ENCODE measurements around the gene AFF1.

AFF1 gene

DNA sequence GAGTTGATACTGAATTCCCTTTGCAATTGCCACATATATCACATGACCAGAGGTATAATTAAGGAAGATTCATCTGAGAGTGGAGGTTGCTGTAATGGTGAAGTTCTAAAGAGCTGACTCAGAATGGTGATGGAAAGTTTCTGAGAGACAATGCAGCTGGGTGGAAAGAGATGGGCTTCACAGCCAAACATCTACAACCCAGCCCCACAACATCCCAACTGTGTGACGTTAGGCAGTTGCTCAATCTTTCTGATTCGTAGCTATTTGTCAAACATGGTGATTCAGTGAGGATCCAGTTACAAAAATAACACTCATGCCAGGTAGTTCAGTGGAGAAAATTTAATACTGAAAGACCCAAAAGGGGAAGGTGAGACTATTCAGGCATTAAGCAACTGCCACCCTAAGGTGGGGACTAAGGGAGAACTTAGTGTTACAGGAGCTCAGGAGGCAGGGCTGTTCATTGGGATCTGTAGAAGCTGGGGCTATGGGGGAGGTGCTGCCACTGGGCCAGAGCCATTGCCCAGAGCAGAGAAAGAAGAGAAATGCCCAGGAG lies 6.9 kb upstream of the AFF1 start:
- Histone ChIP-seq H3K9me3 (ENCODE audit: control insufficient read depth, insufficient read depth, low read length) (no peaks in the 10 kb centered on the region), H3K27me3 (ENCODE audit: control insufficient read depth, insufficient read depth, low read length) (no peaks in the 10 kb centered on the region), H3K4me3 (ENCODE audit: low read depth, low read length) (no peak overlapping the region), H3K9ac (ENCODE audit: low read depth, low read length) (no peak overlapping the region), H3K36me3 (ENCODE audit: control insufficient read depth, insufficient read depth, low read length) (no peaks in the 10 kb centered on the region), H3K4me1 (ENCODE audit: control insufficient read depth, insufficient read depth, low read length) (no peaks in the 10 kb centered on the region)

DNA sequence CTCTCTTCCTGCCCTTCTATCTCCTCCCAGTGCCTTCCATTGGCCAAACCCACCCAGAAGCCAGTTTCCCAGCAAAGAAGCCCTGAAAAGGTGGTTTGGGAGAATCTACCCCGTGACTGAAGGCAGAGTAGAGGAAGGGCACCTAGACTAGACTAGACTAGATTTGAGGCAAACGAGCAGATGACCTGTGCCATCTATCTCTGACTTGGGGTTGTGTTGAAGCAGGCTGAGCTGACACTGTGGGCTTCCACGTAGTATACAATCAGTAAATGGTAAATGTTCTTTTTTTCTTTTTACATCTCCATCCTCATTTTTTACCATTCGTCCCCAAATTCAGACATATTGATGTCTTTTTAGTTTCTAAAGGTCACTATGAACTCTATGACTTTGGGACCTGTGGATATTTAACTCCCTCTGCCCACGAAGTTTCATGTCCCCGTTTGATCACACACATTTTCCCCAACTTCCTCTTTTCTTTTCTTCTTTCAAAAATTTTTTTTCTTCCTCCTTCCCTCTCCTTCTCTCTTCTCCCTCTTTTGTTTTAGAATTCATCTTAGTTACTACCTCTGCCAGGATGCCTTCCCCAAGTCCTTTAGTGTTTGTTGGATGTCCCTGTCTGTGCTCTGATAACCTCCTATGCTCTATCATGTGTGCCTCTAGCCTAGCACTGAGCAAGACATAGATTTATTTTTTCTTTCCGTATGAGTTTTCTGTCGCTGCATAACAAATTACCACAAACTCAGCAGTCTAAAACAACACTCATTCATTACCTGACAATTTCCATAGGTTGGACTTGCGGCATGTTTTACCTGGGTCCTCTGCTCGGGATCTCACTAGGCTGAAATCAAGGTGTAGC lies 6.2 kb upstream of the AFF1 start:
- no peaks in the 10 kb centered on the region for H3K27me3 ChIP-seq (ENCODE audit: control insufficient read depth, insufficient read depth, low read length)
- H3K36me3 ChIP-seq (ENCODE audit: control insufficient read depth, insufficient read depth, low read length) = no peaks in the 10 kb centered on the region
- H3K9me3 ChIP-seq (ENCODE audit: control insufficient read depth, insufficient read depth, low read length) = no peaks in the 10 kb centered on the region
- peaks cover 6% of the 10 kb centered on the region for H3K4me1 ChIP-seq (ENCODE audit: control insufficient read depth, insufficient read depth, low read length)
- no peak overlapping the region for H3K4me3 ChIP-seq (ENCODE audit: low read depth, low read length)
- H3K9ac ChIP-seq (ENCODE audit: low read depth, low read length) = no peak overlapping the region

DNA sequence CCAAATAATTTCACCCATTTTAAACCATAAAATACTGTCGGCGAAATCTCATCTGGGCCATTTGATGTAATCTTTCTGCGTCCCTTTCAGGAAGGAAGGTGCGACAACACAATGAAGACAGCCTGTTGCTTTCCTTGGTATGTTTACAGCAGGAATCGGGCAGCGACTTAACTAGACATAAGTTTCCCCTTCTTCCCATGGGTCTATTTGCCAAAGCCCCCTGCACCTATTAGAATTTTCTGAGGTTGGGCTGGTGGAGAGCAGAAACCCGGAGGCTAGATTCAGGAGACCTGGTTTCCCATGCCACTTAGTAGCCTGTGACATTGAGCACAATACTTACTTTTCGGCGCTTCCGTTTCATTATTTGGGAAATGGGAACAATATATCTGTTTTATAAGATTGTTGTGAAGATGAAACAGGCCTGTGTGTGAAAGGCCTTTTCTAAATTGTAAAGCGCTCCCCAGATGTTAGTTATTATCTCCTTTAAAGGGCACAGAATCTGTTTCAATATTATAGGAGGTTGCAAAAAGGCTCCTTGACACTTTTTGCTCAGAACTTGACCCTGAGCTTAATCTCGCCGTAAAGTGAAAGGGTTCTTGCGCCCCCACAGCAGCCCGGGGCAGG lies 552 bp upstream of the AFF1 start:
- H3K9me3 ChIP-seq (ENCODE audit: control insufficient read depth, insufficient read depth, low read length) = no peaks in the 10 kb centered on the region
- H3K4me3 ChIP-seq (ENCODE audit: low read depth, low read length) = peak overlapping the region; percentile 81
- no peaks in the 10 kb centered on the region for H3K27me3 ChIP-seq (ENCODE audit: control insufficient read depth, insufficient read depth, low read length)
- H3K4me1 ChIP-seq (ENCODE audit: control insufficient read depth, insufficient read depth, low read length) = peaks cover 12% of the 10 kb centered on the region
- no peaks in the 10 kb centered on the region for H3K36me3 ChIP-seq (ENCODE audit: control insufficient read depth, insufficient read depth, low read length)
- peak overlapping the region; percentile 41 for H3K9ac ChIP-seq (ENCODE audit: low read depth, low read length)

DNA sequence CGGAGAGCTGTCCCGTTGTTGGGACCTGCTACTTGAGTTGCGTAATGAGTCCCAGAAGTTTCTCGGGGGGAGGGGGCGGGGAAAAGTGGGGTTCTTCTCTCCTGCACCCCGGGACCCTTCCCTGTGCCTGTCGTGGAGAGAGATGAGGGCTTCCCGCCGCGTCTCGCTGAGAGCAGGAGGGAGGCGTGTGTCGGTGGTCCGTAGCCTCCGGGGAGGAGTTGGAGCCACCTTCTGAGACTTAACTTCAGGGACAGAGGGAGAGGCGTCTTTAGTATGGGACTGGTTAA lies 698 bp downstream of the AFF1 start:
- Histone ChIP-seq H3K36me3 (ENCODE audit: control insufficient read depth, insufficient read depth, low read length) (no peaks in the 10 kb centered on the region), H3K9me3 (ENCODE audit: control insufficient read depth, insufficient read depth, low read length) (no peaks in the 10 kb centered on the region), H3K4me1 (ENCODE audit: control insufficient read depth, insufficient read depth, low read length) (peaks cover 20% of the 10 kb centered on the region), H3K9ac (ENCODE audit: low read depth, low read length) (peak overlapping the region; percentile 96), H3K4me3 (ENCODE audit: low read depth, low read length) (peak overlapping the region; percentile 90), H3K27me3 (ENCODE audit: control insufficient read depth, insufficient read depth, low read length) (no peaks in the 10 kb centered on the region)

DNA sequence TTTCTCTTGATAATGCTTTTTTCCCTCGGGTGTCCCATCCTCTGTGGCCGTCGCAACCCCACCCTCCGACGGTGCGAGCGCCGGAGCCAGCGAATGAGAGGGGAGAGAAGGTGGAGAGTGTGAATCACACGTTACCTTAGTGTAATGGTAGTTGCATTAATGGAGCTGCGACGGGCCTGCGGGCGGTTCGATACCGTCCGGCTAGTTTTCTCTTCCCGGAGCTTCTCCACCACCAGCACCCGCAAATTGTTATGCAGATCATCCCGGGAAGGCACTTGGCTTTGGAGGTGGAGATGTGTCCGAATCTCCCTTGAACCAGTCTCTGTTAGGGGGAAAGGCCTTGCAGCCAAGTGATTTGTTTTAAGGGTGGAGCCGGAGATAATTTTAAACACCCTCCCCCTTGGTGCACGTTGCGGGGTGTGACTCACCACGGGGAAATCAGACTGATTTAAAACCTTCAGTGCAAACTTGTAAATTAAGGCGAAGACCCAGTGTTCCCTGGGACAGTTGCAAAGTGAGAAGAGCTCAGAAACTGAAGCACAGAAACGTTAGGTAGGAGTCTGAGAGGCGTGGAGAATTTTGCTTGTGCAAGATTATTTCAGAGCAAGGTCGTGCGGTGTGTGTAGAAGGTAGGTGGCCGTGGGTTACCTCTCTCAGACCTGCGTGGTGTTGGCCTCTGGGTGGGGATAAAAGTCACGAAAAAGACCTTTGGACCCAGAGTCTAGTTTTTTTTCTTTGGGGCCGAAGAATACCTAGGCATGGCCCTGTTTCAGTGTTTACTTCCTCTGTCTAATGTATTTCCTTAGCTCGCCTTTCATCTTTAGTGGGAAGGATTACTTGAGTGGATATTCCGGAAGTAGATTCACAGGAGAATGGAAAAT lies 1.3 kb downstream of the AFF1 start:
- no peaks in the 10 kb centered on the region for H3K36me3 ChIP-seq (ENCODE audit: control insufficient read depth, insufficient read depth, low read length)
- no peaks in the 10 kb centered on the region for H3K9me3 ChIP-seq (ENCODE audit: control insufficient read depth, insufficient read depth, low read length)
- H3K4me3 ChIP-seq (ENCODE audit: low read depth, low read length) = peak overlapping the region; percentile 90
- peaks cover 20% of the 10 kb centered on the region for H3K4me1 ChIP-seq (ENCODE audit: control insufficient read depth, insufficient read depth, low read length)
- peak overlapping the region; percentile 96 for H3K9ac ChIP-seq (ENCODE audit: low read depth, low read length)
- no peaks in the 10 kb centered on the region for H3K27me3 ChIP-seq (ENCODE audit: control insufficient read depth, insufficient read depth, low read length)

DNA sequence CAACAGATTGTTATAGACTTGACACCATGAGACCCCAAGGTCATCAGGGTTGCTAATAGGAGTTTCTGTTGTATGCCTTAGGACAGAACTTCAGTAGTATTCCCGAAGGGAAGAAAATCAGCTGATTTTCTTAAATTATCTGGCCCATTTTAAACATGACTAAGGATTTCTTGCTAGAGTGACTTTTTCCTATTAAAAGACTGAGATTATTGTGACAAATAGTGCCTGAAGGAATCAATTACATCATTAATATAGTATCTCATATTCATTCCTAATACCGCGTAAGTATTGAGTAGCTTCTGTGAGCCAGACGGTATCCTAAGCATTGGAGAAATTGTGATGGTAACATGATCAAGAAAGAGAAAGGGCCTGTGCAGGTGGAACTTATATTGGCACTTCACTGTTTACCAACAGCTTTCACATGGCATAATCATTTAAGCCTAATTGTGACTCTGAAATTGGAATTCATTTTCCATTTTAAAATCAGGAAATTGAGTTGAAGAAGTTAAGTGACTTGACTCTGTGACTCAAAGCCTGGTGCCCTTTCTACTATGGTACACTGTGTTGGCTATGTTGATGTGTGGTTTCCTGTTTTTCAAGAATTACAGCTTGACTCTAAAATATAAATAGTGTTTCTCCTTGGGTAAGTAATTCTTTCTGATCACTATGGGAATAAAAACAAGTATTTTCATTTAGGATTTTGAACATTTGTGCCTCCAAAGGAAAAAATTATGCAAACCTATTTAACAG lies 4.1 kb downstream of the AFF1 start:
- Histone ChIP-seq H3K9me3 (ENCODE audit: control insufficient read depth, insufficient read depth, low read length) (no peaks in the 10 kb centered on the region), H3K27me3 (ENCODE audit: control insufficient read depth, insufficient read depth, low read length) (no peaks in the 10 kb centered on the region), H3K9ac (ENCODE audit: low read depth, low read length) (no peak overlapping the region), H3K4me1 (ENCODE audit: control insufficient read depth, insufficient read depth, low read length) (peaks cover 11% of the 10 kb centered on the region), H3K36me3 (ENCODE audit: control insufficient read depth, insufficient read depth, low read length) (no peaks in the 10 kb centered on the region), H3K4me3 (ENCODE audit: low read depth, low read length) (peak overlapping the region; percentile 9)

DNA sequence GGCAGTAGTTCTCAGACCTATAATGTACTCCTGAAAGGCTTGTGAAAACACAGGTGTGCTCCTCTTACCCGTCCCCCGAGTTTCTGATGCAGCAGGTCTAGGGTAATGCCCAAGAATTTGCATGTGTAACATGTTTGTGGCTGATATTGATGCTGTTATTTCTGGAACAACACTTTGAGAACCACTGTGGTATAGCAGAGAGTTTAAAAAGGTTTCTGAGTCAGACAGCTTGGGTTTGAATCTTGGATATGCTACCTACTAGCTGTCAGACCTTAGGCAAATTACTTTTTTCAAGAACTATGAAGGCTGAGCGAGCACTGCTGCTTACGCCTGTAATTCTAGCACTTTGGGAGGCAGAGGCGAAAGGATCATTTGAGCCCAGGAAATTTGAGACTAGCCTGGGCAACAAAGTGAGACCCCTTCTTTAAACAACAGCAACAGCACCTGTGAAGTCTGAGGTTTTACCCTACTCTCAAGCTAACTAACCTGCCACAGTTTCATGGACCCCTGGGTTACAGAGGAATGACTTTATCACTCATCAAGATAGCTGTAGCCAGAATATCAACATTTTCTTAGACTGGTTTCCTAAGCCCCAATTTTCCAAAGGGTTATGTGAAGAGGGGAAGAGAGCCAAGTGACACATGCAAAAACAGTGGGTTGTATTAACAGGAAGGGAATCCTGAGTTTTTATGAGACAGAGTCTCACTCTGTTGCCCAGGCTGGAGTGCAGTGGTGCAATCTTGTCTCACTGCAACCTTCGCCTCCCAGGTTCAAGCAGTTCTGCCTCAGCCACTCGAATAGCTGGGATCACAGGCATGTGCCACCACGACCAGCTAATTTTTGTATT lies 5.1 kb downstream of the AFF1 start:
- peak overlapping the region; percentile 3 for H3K4me3 ChIP-seq (ENCODE audit: low read depth, low read length)
- no peaks in the 10 kb centered on the region for H3K36me3 ChIP-seq (ENCODE audit: control insufficient read depth, insufficient read depth, low read length)
- H3K9ac ChIP-seq (ENCODE audit: low read depth, low read length) = no peak overlapping the region
- peaks cover 16% of the 10 kb centered on the region for H3K4me1 ChIP-seq (ENCODE audit: control insufficient read depth, insufficient read depth, low read length)
- H3K9me3 ChIP-seq (ENCODE audit: control insufficient read depth, insufficient read depth, low read length) = no peaks in the 10 kb centered on the region
- H3K27me3 ChIP-seq (ENCODE audit: control insufficient read depth, insufficient read depth, low read length) = no peaks in the 10 kb centered on the region

DNA sequence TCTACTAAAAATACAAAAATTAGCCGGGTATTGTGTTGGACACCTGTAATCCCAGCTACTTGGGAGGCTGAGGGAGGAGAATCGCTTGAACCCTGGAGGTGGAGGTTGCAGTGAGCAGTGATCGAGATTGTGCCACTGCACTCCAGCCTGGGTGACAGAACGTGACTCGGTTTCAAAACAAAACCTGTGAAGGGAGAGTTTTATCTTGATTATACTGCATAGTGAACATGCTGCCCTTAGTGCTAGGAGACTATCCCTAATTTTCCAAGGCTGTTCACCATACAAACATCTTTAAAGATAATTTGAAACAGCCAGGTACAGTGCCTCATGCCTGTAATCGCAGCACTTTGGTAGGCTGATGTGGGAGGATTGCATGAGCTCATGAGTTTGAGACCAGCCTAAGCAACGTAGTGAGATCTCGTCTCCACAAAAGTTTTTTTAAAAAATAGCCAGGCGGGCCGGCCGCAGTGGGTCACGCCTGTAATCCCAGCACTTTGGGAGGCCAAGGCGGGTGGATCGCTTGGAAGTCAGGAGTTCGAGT lies 6.2 kb downstream of the AFF1 start:
- Histone ChIP-seq H3K36me3 (ENCODE audit: control insufficient read depth, insufficient read depth, low read length) (no peaks in the 10 kb centered on the region), H3K9me3 (ENCODE audit: control insufficient read depth, insufficient read depth, low read length) (no peaks in the 10 kb centered on the region), H3K4me3 (ENCODE audit: low read depth, low read length) (no peak overlapping the region), H3K4me1 (ENCODE audit: control insufficient read depth, insufficient read depth, low read length) (peaks cover 22% of the 10 kb centered on the region), H3K9ac (ENCODE audit: low read depth, low read length) (no peak overlapping the region), H3K27me3 (ENCODE audit: control insufficient read depth, insufficient read depth, low read length) (no peaks in the 10 kb centered on the region)

DNA sequence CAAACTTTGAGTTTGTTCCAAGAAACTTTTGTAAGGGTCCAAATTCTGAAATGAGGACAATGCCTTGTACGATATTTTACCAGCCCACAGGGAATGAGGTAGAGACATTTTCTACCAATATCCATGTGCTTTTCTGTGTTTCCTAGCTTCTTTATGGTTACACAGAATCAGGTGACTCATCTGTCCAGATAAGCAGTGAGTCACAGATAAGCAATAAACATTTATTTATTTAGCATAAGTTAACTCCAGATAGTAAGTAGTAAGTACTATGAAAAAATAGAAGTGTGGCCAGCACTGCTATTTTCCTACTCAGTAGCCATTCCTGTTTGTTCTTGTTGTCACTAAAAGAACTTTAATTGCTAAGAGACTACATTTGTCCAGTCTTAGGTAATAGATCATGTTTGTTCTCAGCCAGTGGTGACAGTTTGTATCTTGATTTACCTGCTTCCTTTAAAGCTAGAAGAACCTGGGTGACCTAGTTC lies 7.4 kb downstream of the AFF1 start:
- Histone ChIP-seq H3K4me3 (ENCODE audit: low read depth, low read length) (no peak overlapping the region), H3K4me1 (ENCODE audit: control insufficient read depth, insufficient read depth, low read length) (peaks cover 32% of the 10 kb centered on the region), H3K9ac (ENCODE audit: low read depth, low read length) (no peak overlapping the region), H3K9me3 (ENCODE audit: control insufficient read depth, insufficient read depth, low read length) (no peaks in the 10 kb centered on the region), H3K36me3 (ENCODE audit: control insufficient read depth, insufficient read depth, low read length) (no peaks in the 10 kb centered on the region), H3K27me3 (ENCODE audit: control insufficient read depth, insufficient read depth, low read length) (no peaks in the 10 kb centered on the region)

DNA sequence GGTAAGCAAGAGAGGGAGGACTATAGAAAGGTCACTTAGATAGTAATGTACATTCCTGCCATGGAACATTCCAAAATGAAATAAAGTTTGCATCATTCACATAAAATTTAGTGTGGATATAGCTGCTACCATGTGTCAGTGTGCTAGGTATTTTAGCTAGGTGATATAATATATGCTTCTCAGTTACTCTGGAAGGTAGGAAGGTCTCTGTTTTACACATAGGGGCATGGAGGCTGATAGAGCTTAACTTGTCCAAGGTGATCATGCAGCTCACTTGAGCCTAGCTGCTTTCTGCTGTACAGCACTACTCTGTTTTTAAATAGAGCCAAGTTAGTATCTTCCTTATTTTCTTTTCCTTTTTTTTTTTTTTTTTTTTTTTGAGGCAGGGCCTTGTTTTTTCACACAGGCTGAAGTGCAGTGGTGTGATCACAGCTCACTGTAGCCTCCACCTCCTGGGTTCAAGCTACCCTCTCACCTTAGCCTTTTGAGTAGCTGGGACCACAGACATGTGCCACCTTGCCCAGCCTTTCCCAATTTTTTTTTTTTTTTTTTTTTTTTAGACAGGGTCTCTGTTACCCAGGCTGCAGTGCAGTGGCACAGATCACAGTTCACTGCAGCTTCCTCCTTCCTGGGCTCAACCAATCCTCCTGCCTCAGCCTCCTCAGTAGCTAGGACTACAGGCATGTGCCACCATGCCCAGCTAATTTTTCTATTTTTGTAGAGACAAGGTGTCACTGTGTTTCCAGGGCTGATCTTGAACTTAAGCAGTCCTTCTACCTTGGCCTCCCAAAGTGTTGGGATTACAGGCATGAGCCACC lies 10.4 kb downstream of the AFF1 start:
- Histone ChIP-seq H3K9ac (ENCODE audit: low read depth, low read length) (no peak overlapping the region), H3K4me1 (ENCODE audit: control insufficient read depth, insufficient read depth, low read length) (peaks cover 31% of the 10 kb centered on the region), H3K4me3 (ENCODE audit: low read depth, low read length) (no peak overlapping the region), H3K27me3 (ENCODE audit: control insufficient read depth, insufficient read depth, low read length) (no peaks in the 10 kb centered on the region), H3K9me3 (ENCODE audit: control insufficient read depth, insufficient read depth, low read length) (no peaks in the 10 kb centered on the region), H3K36me3 (ENCODE audit: control insufficient read depth, insufficient read depth, low read length) (no peaks in the 10 kb centered on the region)

Measured in iPS-15b (cell line).